Body of pancreas (tissue), 4 donors: ENCODE measurements around the gene ANGEL2. TPM values are rescaled to one million over a fixed set of nuclear protein-coding genes. Genes with fewer than 3 reads are reported as not detected.

ENCODE experiments used
- ATAC-seq: fragments of 150-250 bp; one replicate; pipeline ENCODE4 v1.9.1; 2016
- DNase-seq, 4 donors: peaks; one replicate each; pipeline ENCODE4 v3.0.0-alpha.2; 2019
- H3K27ac ChIP-seq, 4 donors: fragments of 200-600 bp; sonication (generic); 1 replicate in 3 of 4; 2 replicates in 1 of 4; pipeline versions ENCODE4 v1.5.1 to v1.6.1; 2016 to 2019; ENCODE audit warnings: mild to moderate bottlenecking in 1 of 4, mixed read lengths in 1 of 4, moderate library complexity in 1 of 4
- H3K27me3 ChIP-seq, 2 donors: fragments of 200-600 bp; sonication (generic); one replicate each; pipeline ENCODE4 v1.6.0; 2016; ENCODE audit warnings: mild to moderate bottlenecking in 1 of 2
- H3K36me3 ChIP-seq, 2 donors: fragments of 200-600 bp; sonication (generic); replicated peaks in 1 of 2; 2 replicates each; pipeline ENCODE4 v1.5.1; 2016; ENCODE audit warnings: low read depth in 2 of 2; ENCODE audit not compliant: insufficient read depth in 1 of 2
- H3K4me1 ChIP-seq: fragments of 200-600 bp; sonication (generic); one replicate; pipeline ENCODE4 v1.6.0; 2016
- H3K4me3 ChIP-seq, 2 donors: fragments of 200-600 bp; sonication (generic); 1 replicate in 1 of 2; 2 replicates in 1 of 2; pipeline ENCODE4 v1.5.1; 2016 to 2019
- H3K9me3 ChIP-seq, 3 donors: fragments of 200-600 bp; sonication (generic); 1 replicate in 2 of 3; 2 replicates in 1 of 3; pipeline ENCODE4 v1.5.1; 2016
- POLR2A ChIP-seq, 3 donors: fragments of 450-650 bp; IDR thresholded peaks; one replicate each; pipeline ENCODE4 v1.6.1; 2016; ENCODE audit warnings: antibody characterized with exemption in 3 of 3, mild to moderate bottlenecking in 2 of 3
- WGBS, 2 donors: methylation state at CpG; one replicate each; pipeline ENCODE4 v1.1.5; 2017; 5-methylcytosine and 5-hydroxymethylcytosine counted together
- intact Hi-C: fragments of 100-400 bp; cut with DNase I; formaldehyde crosslinking; loops from one replicate; pipeline ENCODE4 v1.15.1; 2023
- total RNA-seq, 2 donors: library from RNA; depleted of rRNA; stranded (reverse); fragments of >200 nt; gene quantifications; one replicate each; pipeline ENCODE4 v1.1.0, GENCODE V29; 2016
- TF ChIP-seq, protein P1 (sequence below), 7 experiments: fragments of 450-650 bp in 4 of 7; fragments of 200-600 bp in 3 of 7; sonication (generic) in 3 of 7; IDR thresholded peaks; one replicate each; pipeline ENCODE4 v1.5.1; 2016 to 2019; ENCODE audit warnings: antibody characterized with exemption in 7 of 7

The ANGEL2 gene
- total RNA-seq, 2 donors from 2014 or later = 14.5 to 36.8 TPM

DNA sequence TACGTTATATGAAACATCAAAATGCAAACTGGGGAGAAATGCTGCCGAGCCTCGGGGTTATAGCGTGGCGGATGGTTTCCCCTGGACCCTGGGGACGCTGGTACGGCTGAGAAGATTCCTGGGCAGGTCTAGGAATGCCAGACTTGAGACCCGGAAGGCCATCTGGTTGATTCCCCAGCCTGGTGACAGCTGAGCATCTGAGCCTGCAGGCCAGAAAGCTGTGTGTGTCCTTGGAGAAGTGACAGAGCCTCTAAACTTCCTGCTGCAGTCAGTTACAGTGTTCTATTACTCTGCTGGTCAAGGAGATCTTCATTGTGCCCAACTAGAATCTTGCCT lies 63.1 kb downstream of the ANGEL2 start:
- peaks cover 0 to 3% of the 10 kb centered on the region in 2 donors for H3K27me3 ChIP-seq
- no peak overlapping the region for H3K4me3 ChIP-seq
- H3K27ac ChIP-seq = no peak overlapping the region
- no peaks in the 10 kb centered on the region for H3K36me3 ChIP-seq
- peaks cover 25% of the 10 kb centered on the region for H3K4me1 ChIP-seq
- TF ChIP-seq, protein P1, sequence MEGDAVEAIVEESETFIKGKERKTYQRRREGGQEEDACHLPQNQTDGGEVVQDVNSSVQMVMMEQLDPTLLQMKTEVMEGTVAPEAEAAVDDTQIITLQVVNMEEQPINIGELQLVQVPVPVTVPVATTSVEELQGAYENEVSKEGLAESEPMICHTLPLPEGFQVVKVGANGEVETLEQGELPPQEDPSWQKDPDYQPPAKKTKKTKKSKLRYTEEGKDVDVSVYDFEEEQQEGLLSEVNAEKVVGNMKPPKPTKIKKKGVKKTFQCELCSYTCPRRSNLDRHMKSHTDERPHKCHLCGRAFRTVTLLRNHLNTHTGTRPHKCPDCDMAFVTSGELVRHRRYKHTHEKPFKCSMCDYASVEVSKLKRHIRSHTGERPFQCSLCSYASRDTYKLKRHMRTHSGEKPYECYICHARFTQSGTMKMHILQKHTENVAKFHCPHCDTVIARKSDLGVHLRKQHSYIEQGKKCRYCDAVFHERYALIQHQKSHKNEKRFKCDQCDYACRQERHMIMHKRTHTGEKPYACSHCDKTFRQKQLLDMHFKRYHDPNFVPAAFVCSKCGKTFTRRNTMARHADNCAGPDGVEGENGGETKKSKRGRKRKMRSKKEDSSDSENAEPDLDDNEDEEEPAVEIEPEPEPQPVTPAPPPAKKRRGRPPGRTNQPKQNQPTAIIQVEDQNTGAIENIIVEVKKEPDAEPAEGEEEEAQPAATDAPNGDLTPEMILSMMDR (IDR thresholded peaks at IDR 0.05) = no peak
- TF ChIP-seq POLR2A (IDR thresholded peaks at IDR 0.05) = no peak
- intact Hi-C loops = no loop called here
- ATAC-seq (no peak), DNase-seq (no peak)
- whole genome bisulfite sequencing, 2 donors = 61 to 76% methylated on average over 8 of the region's 8 CpGs
- H3K9me3 ChIP-seq = no peaks in the 10 kb centered on the region

DNA sequence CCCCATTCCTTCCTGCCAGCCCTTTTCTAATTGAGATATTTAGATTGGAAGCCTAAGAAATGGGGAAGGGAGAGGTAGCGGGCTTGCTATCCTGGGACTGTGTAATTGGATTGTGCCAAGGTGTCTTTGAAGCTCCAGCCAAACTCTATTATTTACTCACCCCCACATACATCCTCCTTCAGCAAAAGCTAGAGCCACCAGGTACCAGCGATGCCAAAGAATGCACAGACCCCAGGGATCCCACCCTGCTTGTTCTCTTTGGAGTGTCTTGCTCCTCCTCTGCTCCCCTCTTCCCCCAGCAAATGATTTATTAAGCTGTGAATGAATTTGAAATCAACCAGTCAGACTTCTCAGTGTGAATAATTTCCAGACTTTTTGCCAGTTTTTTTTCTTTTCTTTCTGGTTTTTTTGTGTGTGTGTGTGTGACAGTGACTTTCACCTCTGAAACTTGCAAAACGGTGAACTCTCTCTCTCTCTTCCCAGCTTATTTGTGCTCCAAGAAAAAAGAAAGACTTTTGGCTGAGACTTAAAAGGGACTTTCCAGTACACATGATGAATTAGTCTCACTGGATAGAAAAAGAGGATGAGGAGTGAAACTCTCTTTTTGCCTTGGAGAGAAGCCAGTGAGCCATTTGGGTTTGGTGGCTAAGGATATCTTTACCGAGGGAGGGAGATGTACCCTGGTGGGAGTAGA lies 63.6 kb downstream of the ANGEL2 start:
- ATAC-seq (no peak), DNase-seq (no peak)
- 44 to 49% methylated on average over 4 of the region's 4 CpGs for WGBS, 2 donors
- Histone ChIP-seq H3K4me3 (no peak overlapping the region), H3K36me3 (no peaks in the 10 kb centered on the region), H3K4me1 (peaks cover 25% of the 10 kb centered on the region), H3K27me3 (peaks cover 0 to 3% of the 10 kb centered on the region in 2 donors), H3K27ac (no peak overlapping the region), H3K9me3 (no peaks in the 10 kb centered on the region)
- no peak for TF ChIP-seq POLR2A (IDR thresholded peaks at IDR 0.05)
- TF ChIP-seq, protein P1 (IDR thresholded peaks at IDR 0.05) = no peak
- intact Hi-C loops = no loop called here

DNA sequence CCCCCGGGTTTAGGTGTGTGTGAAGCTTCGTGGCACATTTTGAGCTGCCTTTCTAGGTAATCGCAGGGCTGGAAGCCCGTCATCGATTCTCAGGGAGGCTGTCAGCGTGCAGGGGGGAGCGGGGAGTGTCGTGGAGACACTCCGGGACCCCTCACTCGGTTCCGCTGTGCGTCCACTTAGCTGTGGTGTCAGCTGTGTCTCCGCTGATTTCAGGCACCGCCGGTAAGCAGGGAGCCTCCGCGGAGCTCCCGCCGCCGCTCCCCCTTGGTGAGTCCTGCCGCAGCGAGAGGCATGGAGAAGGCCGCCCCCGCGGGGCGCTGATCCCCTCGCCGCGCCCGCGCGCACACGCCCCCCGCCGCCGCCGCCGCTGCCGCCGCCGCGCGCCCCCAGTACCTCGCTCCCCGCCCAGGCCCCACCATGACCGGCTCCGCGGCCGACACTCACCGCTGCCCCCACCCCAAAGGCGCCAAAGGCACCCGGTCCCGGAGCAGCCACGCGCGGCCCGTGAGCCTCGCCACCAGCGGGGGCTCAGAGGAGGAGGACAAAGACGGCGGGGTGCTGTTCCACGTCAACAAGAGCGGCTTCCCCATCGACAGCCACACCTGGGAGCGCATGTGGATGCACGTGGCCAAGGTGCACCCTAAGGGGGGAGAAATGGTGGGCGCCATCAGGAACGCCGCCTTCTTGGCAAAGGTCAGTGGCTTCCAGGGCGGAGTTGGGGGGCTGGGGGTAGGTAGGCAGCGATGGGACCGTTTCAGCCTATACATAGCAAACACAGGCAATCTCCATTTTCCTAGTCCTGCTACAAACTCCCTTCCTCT lies 64.3 kb downstream of the ANGEL2 start:
- H3K27me3 ChIP-seq = peaks cover 0 to 3% of the 10 kb centered on the region in 2 donors
- intact Hi-C loops = no loop called here
- ATAC-seq (no peak), DNase-seq (no peak)
- peaks cover 25% of the 10 kb centered on the region for H3K4me1 ChIP-seq
- no peak overlapping the region for H3K27ac ChIP-seq
- H3K4me3 ChIP-seq = peak overlapping the region; percentile 3 to 47
- WGBS, 2 donors = 4 to 12% methylated on average over 11 to 57 of the region's 72 CpGs
- no peaks in the 10 kb centered on the region for H3K9me3 ChIP-seq
- no peaks in the 10 kb centered on the region for H3K36me3 ChIP-seq
- TF ChIP-seq, protein P1 (IDR thresholded peaks at IDR 0.05) = no peak
- TF ChIP-seq POLR2A (IDR thresholded peaks at IDR 0.05) = no peak

DNA sequence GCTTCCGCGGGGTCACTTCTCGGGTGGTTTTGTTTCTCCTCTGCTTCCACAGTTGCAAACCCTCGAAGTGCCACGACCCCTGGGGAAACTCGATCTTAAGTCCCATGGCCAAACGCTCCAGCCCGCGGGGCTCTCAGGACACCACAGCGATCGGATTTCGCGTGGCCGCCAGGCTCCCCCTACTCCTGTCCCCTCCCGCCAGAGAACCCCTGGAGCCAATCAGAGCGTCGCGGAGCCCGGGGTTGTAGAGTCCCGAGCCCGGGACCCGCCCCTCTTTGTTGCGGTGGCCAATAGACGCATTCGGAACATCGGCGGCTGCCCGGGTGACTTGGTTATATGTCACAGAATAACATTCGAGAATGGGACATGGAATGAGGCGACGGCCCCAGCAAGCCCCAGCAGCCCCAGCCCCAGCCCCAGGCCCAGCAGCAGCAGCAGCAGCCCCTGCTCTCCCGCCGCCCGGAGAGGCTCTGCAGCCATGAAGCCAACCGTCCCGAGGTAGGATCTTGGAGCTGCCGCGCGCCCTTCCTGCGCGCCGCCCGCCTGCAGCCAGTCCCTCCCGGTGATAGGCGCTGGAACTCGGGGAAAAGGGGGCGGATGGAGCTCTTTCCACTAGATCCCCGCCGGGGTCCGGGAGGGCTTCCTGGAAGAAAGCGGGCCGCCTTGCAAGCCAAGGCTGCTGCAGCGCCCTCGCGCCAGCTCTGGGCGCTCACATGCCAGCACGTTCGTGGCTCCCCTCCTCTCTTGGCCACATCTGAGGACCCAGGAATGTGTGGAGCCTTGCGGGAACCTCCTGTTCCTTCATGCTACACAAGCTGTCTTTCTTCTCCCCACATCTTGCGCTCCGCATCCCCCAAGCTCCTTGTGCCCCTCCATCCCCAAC lies 65.2 kb downstream of the ANGEL2 start, which contains the start of gene VASH2:
VASH2 (plus strand) TSS at position 299 of the 883 bp plus-strand sequence. CDS start 1,002 bp downstream, outside the sequence.
- intact Hi-C loops = no loop called here
- 0 to 2% methylated on average over 14 to 61 of the region's 61 CpGs for WGBS, 2 donors
- Histone ChIP-seq H3K27ac (no peak within 1 kb of the TSS), H3K4me1 (peaks cover 25% of the 10 kb centered on the region), H3K36me3 (no peaks in the 10 kb centered on the region), H3K27me3 (peaks cover 0 to 3% of the 10 kb centered on the region in 2 donors), H3K4me3 (peak within 1 kb of the TSS; percentile 3 to 47), H3K9me3 (no peaks in the 10 kb centered on the region)
- ATAC-seq (peak; percentile 92), DNase-seq (peak; percentile 67 to 84 (median 72))
- TF ChIP-seq, protein P1 (IDR thresholded peaks at IDR 0.05) = peak in 1 of 7 experiments; percentile 0
- TF ChIP-seq POLR2A (IDR thresholded peaks at IDR 0.05) = no peak
